ENCODE measurements around the gene LTB.
"Not testable (repeated sequence)": the region's sequence is repeated elsewhere in the genome, so short reads cannot be mapped to it uniquely, and the experiment has no call there.

LTB gene

DNA sequence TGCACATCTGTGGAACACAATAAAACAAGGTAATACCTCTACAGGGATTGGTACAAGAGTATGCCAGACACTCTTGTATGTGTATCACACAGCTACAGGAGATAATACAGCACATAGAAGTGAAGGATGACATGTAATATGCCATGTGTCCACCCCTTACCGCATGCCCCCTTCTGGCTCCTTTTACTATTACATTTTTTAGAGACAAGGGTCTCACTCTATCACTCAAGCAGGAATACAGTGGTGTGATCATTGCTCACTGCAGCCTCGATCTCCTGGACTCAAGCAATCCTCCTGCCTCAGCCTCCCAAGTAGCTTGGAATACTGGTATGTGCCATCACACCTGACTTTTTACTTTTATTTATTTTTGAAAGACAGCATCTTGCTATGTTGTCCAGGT, 14.8 kb upstream of the LTB start:
- DNase-seq, result peak; percentile 26

DNA sequence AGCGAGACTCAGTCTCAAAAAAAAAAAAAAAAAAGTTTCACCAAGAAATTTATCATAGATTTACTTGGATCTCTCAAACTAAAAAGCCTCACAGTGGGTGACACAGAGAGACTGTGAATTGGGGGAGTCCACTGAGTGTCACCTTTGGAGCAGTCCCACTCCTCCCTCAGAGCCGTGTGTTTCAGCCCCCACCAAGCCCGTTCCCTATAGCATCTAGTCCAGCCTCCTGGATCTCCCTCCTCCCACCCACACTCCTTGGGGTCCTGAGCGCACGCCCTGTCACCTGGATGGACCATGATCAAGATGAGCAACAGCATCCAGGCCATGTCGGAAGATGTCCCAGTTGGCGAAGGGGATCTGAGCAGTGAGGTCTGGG, 10.2 kb upstream of the LTB start:
- no peak for DNase-seq

DNA sequence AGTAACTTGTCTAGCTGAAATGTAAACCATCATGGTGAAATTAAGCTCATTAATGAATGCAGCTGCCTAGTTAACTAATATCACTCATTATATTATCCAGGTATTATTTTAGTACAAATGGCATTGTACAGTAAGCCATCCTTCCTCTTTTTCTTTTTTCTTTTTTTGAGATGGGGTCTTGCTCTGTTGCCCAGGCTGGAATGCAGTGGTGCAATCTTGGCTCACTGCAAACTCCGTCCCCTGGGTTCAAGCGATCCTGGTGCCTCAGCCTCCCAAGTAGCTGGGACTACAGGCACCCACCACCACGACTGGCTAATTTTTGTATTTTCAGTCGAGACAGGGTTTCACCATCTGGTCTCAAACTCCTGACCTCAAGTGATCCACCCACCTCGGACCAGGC, 8.5 kb upstream of the LTB start:
- DNase-seq, result not testable (repeated sequence)

DNA sequence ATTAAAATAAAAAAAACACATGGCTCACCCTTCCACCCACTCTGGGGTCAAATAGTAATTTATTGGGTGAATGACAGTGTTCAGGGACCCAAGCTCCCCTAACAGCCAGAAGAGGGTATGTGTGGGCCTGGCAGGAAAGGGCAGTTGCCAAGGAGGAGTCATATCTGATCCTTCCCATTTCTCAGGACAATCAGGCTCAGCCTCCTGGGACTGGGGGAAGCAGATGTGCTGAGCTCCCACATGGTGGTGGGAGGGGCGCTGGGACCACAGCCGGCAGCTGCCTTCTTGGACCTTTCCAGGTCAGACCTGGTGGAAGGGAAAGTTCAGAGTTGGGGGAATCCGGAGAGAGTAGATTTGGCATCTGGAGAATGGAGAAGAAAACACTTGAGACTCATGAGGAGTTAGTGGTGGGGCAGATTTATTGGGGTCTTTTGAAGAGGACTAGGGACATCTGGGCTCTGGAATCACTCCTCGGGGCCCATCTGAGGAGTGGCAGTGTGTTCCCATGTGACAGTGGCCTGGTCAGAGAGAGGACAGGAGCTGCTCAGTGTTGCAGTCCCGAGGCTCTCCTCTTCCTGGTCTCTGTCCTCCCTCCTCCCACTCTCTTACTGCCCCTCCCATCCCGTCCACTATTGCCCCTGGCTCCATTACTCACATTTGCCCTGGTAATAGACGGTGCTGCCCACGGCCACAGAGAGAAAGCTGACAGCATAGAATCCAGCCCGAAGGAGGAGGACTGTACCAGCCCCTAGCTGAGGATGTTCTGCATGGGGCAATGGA, 6.8 kb upstream of the LTB start:
- DNase-seq, result no peak

DNA sequence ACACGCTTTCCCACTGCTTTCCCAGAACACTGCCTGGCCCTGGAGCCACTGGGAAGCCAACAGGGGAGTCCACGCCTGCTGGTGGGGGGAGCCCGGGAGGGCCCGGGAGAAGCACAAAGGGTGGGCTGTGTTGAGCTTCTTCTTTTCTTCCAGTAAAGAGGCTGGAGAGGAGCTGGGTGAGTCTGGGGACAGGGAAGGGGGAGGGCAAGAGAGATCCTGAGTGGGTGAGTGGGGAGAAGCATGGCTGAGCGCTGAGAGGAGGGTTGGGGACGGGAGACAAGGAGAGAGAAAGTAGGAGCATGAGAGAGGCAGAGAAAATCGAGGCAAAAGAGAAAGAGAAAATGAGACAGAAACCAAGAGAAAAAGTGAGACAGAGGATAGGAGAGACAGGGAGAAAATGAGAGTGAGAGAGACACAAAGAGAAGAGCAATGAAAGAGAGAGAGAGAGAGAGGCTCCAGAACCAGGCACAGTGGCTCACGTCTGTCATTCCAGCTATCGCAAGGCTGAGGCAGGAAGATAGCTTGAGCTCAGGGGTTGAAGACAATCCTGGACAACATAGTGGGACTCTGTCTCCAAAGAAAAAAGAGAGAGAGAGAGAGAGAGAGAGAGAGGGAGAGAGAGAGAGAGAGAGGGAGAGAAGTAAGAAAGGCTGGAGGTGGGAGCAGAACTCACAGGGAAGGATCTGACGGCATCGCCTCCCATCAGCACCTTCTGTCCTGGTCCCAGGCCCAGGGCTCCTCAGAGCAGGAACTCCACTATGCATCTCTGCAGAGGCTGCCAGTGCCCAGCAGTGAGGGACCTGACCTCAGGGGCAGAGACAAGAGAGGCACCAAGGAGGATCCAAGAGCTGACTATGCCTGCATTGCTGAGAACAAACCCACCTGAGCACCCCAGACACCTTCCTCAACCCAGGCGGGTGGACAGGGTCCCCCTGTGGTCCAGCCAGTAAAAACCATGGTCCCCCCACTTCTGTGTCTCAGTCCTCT, 5.9 kb upstream of the LTB start:
- no peak for DNase-seq

DNA sequence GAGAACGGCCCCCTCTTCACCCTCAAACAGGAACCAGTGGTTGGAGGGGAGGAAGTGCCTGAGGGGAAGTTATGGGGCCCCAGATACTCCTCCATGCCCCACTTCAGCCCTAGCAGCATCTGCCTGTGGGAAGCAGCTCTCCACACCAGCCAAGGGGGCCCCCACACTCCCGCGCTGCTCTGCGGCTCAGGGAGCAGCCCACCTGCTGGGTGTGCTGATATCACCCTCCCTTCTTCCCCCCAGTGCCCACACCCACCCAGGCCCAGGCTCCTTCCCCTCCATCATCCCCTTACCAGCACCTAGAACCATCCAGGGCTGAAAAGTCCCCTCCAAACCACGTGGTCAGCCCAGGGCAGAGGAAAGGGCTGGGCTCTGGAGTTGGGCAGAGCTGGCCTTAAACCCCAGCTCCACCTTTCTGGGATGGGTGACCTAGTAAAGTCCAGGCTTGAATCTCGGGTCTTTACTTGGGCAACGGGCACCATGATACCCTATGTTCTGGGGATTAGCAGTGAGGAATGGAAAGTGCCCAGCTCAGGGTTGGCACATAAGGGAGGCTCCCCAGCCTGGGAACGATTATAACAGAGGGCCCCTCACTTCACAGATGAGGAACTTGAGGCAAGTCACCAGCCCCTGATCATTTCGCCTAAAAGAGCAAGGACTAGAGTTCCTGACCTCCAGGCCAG, 4.5 kb upstream of the LTB start:
- no peak for DNase-seq

DNA sequence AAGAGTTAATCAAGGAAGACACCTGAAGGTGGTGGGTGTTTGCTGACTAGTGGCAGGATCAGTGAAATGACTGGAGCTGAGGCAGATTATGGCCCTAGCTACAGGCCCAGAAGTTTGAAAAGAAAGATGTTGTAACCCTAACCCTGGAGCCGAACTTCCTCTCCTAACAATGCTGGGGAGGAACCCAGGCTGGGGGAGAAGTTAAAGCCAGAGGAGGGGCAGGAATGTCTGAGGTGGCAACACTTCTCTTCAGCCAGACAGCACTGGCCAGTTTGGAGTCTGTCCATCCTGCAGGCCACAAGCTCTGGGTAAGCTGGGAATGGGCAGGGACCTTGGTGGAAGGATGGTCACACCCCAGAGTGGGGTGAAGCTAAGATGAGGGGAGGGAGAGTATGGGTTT, 3.8 kb upstream of the LTB start, which contains the start of gene LST1:
Gene LST1 (plus strand): TSS at position 270 of the 400 bp plus-strand sequence. CDS start 1,023 bp downstream, outside the sequence.
- no peak for DNase-seq

DNA sequence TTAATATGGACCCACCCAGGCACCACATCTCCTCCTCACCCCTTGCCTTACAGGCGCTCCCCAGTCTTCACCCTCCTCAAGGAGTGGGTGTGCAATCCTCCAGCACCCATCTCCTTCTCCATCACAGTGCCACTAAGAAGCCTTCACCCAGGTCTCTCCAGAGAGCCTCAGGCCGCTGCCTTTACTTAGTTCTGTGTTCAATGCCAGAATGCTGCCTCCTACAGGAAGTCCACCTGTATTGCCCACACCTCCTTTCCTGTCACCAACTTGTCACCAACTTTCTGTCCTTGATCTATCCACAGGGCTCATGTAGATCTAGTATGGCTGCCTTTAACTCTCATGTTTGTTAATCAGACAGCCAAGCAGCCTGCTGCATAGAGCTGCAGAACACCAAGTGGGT, 3.3 kb upstream of the LTB start:
- DNase-seq, result peak; percentile 14

DNA sequence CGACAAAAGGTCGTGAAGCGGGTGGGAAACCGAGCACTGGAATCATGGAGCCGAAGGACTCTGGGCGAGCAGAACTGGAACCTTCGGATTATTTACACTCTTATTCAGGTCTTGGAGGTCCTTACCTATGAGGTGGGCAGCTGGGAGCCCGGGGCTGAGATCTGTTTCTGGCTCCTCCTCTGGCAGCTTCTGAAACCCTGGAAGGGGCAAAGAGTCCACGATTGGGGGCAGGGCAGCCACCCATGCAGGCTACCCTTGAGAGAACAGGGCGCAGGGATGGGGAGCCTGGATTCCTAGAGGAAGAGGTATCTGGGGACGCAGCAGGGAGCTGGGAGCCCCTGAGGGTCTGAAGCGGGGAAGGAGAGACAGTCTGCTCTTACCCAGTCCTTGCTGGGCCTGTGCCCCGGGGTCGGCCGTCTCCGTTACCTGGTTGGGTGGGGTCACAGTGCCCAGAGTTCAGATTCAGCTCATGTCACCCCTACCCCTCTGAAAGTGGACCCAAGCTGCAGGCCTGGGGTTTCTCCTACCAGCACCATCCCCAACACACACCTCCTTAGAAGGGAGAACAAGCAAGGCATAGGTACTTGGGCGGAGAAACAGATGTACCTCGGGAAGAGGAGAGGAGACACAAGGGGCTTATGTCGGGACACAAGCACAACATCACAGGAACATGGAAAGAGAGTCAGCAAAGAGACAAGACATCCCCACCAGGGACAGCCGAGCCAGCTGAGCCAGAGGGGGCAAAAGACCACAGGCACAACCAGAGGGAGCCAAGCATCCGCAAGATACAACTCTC, 592 bp downstream of the LTB start:
- no peak for DNase-seq

DNA sequence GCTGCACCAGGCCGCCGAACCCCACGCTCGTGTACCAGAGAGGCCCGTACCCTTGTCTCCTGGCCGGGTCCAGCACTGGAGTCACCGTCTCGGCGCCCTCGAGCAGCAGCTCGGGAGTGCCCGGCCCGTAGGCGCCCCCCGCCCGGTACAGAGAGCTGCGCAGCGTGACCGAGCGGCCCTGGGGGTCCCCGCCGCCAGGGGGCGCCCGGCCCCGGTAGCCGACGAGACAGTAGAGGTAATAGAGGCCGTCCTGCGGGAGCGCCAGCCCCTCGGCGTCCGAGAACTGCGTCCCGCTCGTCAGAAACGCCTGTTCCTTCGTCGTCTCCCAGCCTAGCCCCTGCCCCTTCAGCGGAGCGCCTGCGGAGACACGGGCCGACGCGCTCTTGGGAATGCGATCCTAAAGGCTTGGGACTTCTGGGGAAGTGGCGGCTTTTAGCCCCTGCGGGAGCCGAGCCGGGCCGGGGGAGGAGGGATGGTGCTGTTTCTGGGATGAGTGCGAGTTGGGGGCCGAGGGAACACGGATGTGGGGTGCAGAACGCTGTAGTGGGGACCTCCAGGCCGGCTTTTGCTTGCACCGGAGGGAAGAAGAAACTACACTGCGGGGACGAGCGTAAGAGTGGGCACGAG, 1.3 kb downstream of the LTB start:
- peak; percentile 71 for DNase-seq

DNA sequence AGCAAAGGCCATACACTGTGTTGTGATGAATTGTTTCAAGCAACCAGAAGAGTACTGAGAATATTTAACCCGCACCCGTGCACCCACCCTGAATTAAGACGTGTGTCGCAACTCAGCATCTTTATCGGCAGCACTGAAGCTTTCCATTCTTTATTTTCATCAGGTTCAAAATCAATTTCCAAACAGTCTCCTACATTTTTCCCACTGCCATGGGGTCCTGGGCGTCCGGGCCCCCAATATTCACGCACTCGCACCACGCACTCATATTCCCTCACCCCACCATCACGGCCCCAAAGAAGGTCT, 1.8 kb downstream of the LTB start:
- no peak for DNase-seq

DNA sequence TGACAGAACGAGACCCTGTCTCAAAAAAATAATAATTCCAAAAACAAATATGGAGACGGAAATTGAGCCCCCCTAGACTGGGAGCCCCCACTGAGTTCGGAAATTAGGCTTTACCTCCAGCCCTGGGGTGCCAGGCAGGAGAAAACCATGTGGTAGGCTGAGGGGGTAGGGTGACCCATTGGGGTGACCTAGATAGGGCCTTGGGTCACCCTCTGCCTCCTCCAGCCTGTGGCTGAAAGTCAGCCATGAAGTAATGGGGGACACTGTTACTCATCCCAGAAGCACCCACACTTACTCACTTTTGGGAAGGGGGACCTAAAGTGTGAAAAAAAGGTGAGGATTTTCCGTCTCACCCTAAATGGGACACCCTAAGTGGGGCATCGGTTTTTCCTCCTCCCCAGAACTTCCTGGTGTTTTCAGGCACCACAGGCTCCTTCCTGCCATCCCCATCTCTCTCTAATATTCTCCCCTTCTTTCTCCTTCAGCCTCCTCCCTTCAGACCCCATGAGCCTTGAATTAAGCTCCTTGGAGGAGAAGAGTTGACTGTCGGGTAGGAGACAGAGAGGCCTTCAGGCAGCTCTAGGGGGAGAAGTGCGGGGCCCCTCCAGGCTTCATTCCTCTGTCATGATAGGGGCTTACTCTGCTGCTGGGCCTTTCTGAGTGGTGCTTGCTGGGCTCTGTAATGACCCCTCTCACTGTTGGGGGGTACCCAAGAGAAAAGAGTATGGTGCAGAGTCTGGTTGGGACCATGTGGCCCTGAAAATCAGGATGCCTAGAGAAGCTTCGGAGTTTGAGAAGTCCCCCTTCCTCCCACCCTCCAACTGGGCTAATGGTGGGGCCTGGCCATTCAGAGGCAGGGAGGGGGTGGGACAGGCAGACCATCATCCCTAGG, 2.4 kb downstream of the LTB start:
- no peak for DNase-seq

DNA sequence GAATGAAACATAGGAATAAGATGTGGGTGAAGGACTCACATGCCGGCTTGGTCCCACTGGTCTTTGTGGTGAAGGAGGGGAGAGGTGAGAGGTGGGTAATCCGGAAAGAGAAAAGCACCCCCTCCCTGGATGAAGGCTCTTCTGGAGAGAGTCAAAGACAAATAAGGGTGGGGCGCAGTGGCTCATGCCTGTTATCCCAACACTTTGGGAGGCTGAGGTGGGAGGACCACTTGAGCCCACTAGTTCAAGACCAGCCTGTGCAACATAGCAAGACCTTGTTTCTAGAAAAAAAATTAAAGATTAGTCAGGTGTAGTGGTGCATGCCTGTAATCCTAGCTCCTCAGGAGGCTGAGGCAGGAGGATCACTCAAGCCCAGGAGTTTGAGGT, 3.1 kb downstream of the LTB start:
- no peak for DNase-seq

DNA sequence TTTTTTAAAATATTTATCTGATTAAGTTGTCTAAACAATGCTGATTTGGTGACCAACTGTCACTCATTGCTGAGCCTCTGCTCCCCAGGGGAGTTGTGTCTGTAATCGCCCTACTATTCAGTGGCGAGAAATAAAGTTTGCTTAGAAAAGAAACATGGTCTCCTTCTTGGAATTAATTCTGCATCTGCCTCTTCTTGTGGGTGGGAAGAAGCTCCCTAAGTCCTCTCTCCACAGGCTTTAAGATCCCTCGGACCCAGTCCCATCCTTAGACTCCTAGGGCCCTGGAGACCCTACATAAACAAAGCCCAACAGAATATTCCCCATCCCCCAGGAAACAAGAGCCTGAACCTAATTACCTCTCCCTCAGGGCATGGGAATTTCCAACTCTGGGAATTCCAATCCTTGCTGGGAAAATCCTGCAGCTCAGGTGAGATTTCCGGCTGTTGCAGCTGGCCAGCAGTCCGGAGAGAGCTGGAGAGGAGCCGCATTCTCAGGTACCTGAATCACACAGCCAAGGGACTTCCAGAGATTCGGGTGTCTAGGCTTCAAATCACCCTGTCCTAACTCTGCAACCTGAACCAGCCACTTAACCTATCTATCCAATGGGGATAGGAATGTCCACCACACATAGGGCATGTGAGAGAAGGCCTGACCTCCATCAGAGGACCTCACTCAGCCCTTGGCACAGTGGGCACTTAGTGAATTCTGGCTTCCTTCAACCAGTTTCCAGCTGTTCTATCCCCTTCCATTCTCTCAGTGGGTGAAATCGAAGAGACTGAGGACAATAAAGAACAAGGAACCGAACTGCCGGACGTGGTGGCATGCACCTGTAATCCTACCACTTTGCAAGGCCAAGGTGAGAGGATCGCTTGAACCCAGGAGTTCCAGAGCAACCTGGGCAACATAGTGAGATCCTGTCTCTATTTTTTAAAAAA, 3.8 kb downstream of the LTB start:
- no peak for DNase-seq

DNA sequence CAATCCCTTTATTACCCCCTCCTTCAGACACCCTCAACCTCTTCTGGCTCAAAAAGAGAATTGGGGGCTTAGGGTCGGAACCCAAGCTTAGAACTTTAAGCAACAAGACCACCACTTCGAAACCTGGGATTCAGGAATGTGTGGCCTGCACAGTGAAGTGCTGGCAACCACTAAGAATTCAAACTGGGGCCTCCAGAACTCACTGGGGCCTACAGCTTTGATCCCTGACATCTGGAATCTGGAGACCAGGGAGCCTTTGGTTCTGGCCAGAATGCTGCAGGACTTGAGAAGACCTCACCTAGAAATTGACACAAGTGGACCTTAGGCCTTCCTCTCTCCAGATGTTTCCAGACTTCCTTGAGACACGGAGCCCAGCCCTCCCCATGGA, 4.7 kb downstream of the LTB start:
- no peak for DNase-seq

DNA sequence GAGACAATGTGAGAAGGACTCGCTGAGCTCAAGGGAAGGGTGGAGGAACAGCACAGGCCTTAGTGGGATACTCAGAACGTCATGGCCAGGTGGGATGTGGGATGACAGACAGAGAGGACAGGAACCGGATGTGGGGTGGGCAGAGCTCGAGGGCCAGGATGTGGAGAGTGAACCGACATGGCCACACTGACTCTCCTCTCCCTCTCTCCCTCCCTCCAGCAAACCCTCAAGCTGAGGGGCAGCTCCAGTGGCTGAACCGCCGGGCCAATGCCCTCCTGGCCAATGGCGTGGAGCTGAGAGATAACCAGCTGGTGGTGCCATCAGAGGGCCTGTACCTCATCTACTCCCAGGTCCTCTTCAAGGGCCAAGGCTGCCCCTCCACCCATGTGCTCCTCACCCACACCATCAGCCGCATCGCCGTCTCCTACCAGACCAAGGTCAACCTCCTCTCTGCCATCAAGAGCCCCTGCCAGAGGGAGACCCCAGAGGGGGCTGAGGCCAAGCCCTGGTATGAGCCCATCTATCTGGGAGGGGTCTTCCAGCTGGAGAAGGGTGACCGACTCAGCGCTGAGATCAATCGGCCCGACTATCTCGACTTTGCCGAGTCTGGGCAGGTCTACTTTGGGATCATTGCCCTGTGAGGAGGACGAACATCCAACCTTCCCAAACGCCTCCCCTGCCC, 5.2 kb downstream of the LTB start:
- DNase-seq, result no peak

DNA sequence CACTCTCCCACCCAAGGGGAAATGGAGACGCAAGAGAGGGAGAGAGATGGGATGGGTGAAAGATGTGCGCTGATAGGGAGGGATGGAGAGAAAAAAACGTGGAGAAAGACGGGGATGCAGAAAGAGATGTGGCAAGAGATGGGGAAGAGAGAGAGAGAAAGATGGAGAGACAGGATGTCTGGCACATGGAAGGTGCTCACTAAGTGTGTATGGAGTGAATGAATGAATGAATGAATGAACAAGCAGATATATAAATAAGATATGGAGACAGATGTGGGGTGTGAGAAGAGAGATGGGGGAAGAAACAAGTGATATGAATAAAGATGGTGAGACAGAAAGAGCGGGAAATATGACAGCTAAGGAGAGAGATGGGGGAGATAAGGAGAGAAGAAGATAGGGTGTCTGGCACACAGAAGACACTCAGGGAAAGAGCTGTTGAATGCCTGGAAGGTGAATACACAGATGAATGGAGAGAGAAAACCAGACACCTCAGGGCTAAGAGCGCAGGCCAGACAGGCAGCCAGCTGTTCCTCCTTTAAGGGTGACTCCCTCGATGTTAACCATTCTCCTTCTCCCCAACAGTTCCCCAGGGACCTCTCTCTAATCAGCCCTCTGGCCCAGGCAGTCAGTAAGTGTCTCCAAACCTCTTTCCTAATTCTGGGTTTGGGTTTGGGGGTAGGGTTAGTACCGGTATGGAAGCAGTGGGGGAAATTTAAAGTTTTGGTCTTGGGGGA, 6.1 kb downstream of the LTB start:
- DNase-seq, result no peak

DNA sequence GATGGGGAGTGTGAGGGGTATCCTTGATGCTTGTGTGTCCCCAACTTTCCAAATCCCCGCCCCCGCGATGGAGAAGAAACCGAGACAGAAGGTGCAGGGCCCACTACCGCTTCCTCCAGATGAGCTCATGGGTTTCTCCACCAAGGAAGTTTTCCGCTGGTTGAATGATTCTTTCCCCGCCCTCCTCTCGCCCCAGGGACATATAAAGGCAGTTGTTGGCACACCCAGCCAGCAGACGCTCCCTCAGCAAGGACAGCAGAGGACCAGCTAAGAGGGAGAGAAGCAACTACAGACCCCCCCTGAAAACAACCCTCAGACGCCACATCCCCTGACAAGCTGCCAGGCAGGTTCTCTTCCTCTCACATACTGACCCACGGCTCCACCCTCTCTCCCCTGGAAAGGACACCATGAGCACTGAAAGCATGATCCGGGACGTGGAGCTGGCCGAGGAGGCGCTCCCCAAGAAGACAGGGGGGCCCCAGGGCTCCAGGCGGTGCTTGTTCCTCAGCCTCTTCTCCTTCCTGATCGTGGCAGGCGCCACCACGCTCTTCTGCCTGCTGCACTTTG, 6.8 kb downstream of the LTB start, which contains the start of gene TNF:
Gene TNF (plus strand): TSS at position 231 of the 567 bp plus-strand sequence. CDS start 177 bp downstream, at position 408.
- no peak for DNase-seq
